H9 (cell line): ENCODE data around the gene HOXD12. TPM values are rescaled to one million over a fixed set of nuclear protein-coding genes. Genes with fewer than 3 reads are reported as not detected.

Experiments
- DNase-seq: peaks from one replicate; pipeline ENCODE4 v3.0.0-alpha.2; 2017
- H2AFZ ChIP-seq: one replicate; pipeline ENCODE4 v1.6.1; 2013; ENCODE audit warnings: mild to moderate bottlenecking, low read length, control low read depth, moderate library complexity
- H2AK5ac ChIP-seq: 2 replicates; pipeline ENCODE4 v1.6.1; 2013; ENCODE audit warnings: low read length, control low read depth, mixed read lengths; ENCODE audit not compliant: insufficient read length
- H2BK120ac ChIP-seq: one replicate; pipeline ENCODE4 v1.6.1; 2013; ENCODE audit warnings: low read depth, mild to moderate bottlenecking, low read length, control low read depth, inconsistent platforms; ENCODE audit not compliant: poor library complexity, severe bottlenecking
- H2BK12ac ChIP-seq: 2 replicates; pipeline ENCODE4 v1.6.1; 2013; ENCODE audit warnings: low read length, control low read depth, mixed read lengths, low read depth; ENCODE audit not compliant: insufficient read length
- H2BK15ac ChIP-seq: 2 replicates; pipeline ENCODE4 v1.6.1; 2013; ENCODE audit warnings: low read depth, low read length, control low read depth
- H2BK20ac ChIP-seq: one replicate; pipeline ENCODE4 v1.6.1; 2013; ENCODE audit warnings: low read depth, mild to moderate bottlenecking, low read length, control low read depth, inconsistent platforms; ENCODE audit not compliant: poor library complexity, severe bottlenecking
- H2BK5ac ChIP-seq: 2 replicates; pipeline ENCODE4 v1.6.1; 2013; ENCODE audit warnings: low read length, control low read depth, mixed read lengths; ENCODE audit not compliant: insufficient read length
- H3K14ac ChIP-seq: 2 replicates; pipeline ENCODE4 v1.6.1; 2013; ENCODE audit warnings: low read length, control low read depth; ENCODE audit not compliant: insufficient read depth
- H3K18ac ChIP-seq: 2 replicates; pipeline ENCODE4 v1.6.1; 2013; ENCODE audit warnings: low read depth, mild to moderate bottlenecking, mixed read lengths, low read length, control low read depth; ENCODE audit not compliant: insufficient read length
- H3K23ac ChIP-seq: 2 replicates; pipeline ENCODE4 v1.6.1; 2013; ENCODE audit warnings: low read length, control low read depth, mixed read lengths, low read depth; ENCODE audit not compliant: insufficient read length
- H3K23me2 ChIP-seq: 2 replicates; pipeline ENCODE4 v1.6.1; 2013; ENCODE audit warnings: low read depth, mild to moderate bottlenecking, mixed read lengths, low read length, control low read depth; ENCODE audit not compliant: insufficient read length, poor library complexity, severe bottlenecking
- H3K27ac ChIP-seq: 2 replicates; pipeline ENCODE4 v1.5.1; 2013; ENCODE audit warnings: low read length, control low read depth, mixed read lengths, low read depth; ENCODE audit not compliant: insufficient read length
- H3K27me3 ChIP-seq: 2 replicates; pipeline ENCODE4 v1.6.1; 2013; ENCODE audit warnings: low read length, control low read depth, inconsistent platforms; ENCODE audit not compliant: insufficient read depth
- H3K4ac ChIP-seq: 2 replicates; pipeline ENCODE4 v1.6.1; 2013; ENCODE audit warnings: low read depth, mild to moderate bottlenecking, control low read depth, inconsistent platforms, low read length, moderate library complexity
- H3K4me1 ChIP-seq: 2 replicates; pipeline ENCODE4 v1.6.1; 2013; ENCODE audit warnings: low read length, control low read depth, inconsistent platforms; ENCODE audit not compliant: insufficient read depth
- H3K4me2 ChIP-seq: 2 replicates; pipeline ENCODE4 v1.6.1; 2013; ENCODE audit warnings: low read length, control low read depth, mixed read lengths; ENCODE audit not compliant: insufficient read length, insufficient read depth
- H3K56ac ChIP-seq: 2 replicates; pipeline ENCODE4 v1.6.1; 2013; ENCODE audit warnings: low read depth, mild to moderate bottlenecking, mixed read lengths, low read length, control low read depth; ENCODE audit not compliant: insufficient read length
- H3K79me1 ChIP-seq: 2 replicates; pipeline ENCODE4 v1.6.1; 2013; ENCODE audit warnings: low read depth, mild to moderate bottlenecking, moderate library complexity, low read length, control low read depth, inconsistent platforms; ENCODE audit not compliant: insufficient read depth, poor library complexity, severe bottlenecking
- H3K79me2 ChIP-seq: 2 replicates; pipeline ENCODE4 v1.6.1; 2013; ENCODE audit warnings: low read length, control low read depth, inconsistent platforms; ENCODE audit not compliant: insufficient read depth
- H3K9ac ChIP-seq: 2 replicates; pipeline ENCODE4 v1.6.1; 2013; ENCODE audit warnings: low read length, control low read depth, mixed read lengths; ENCODE audit not compliant: insufficient read length; ENCODE audit errors: extremely low read depth
- H3K9me3 ChIP-seq: one replicate; pipeline ENCODE4 v1.6.1; 2013; ENCODE audit warnings: low read depth, low read length, inconsistent platforms; ENCODE audit not compliant: control insufficient read depth
- H3T11ph ChIP-seq: one replicate; pipeline ENCODE4 v1.6.1; 2013; ENCODE audit warnings: mild to moderate bottlenecking, low read length, control low read depth, inconsistent platforms
- H4K20me1 ChIP-seq: one replicate; pipeline ENCODE4 v1.6.1; 2013; ENCODE audit not compliant: control insufficient read depth, insufficient read length, insufficient read depth
- H4K5ac ChIP-seq: 2 replicates; pipeline ENCODE4 v1.6.1; 2013; ENCODE audit warnings: low read depth, mild to moderate bottlenecking, mixed read lengths, low read length, control low read depth; ENCODE audit not compliant: insufficient read length
- H4K8ac ChIP-seq: replicated peaks from 2 replicates; pipeline ENCODE4 v1.6.1; 2013; ENCODE audit warnings: low read length, control low read depth, mixed read lengths, low read depth; ENCODE audit not compliant: insufficient read length
- H4K91ac ChIP-seq: 2 replicates; pipeline ENCODE4 v1.6.1; 2013; ENCODE audit warnings: low read depth, mild to moderate bottlenecking, moderate library complexity, mixed read lengths, low read length, control low read depth; ENCODE audit not compliant: insufficient read length
- H3K27ac Mint-ChIP-seq, 3 experiments: 2 replicates in 2 of 3; 3 replicates in 1 of 3; pipeline ENCODE4 v1.8.0; 2020 to 2021; ENCODE audit warnings: mixed read lengths in 3 of 3, mild to moderate bottlenecking in 1 of 3, moderate library complexity in 1 of 3
- H3K27me3 Mint-ChIP-seq: 2 replicates; pipeline ENCODE4 v1.8.0; 2021; ENCODE audit warnings: low read depth, mild to moderate bottlenecking, moderate library complexity, mixed read lengths
- H3K36me3 Mint-ChIP-seq, 3 experiments: 2 replicates in 2 of 3; 3 replicates in 1 of 3; pipeline ENCODE4 v1.8.0; 2020 to 2021; ENCODE audit warnings: low read depth in 3 of 3, mixed read lengths in 3 of 3; ENCODE audit not compliant: insufficient read depth in 1 of 3
- H3K4me1 Mint-ChIP-seq, 2 experiments: 2 replicates each; pipeline ENCODE4 v1.8.0; 2020; ENCODE audit warnings: mixed read lengths in 2 of 2
- H3K4me3 Mint-ChIP-seq, 2 experiments: 2 replicates in 1 of 2; 3 replicates in 1 of 2; pipeline ENCODE4 v1.8.0; 2020 to 2021; ENCODE audit warnings: mild to moderate bottlenecking in 2 of 2, mixed read lengths in 2 of 2, moderate library complexity in 1 of 2
- H3K9me3 Mint-ChIP-seq, 2 experiments: 2 replicates in 1 of 2; 3 replicates in 1 of 2; pipeline ENCODE4 v1.8.0; 2020; ENCODE audit warnings: mild to moderate bottlenecking in 2 of 2, mixed read lengths in 2 of 2, moderate library complexity in 1 of 2
- CTCF ChIP-seq: fragments of 200-600 bp; sonication (generic); conservative IDR thresholded peaks from 3 replicates; pipeline ENCODE4 v1.8.0; 2021; ENCODE audit warnings: antibody characterized with exemption, mild to moderate bottlenecking
- WGBS: extraction: QIAGEN DNeasy Blood & Tissue Kit; methylation state at CpG from one replicate; pipeline ENCODE4 v1.1.7; 2013; ENCODE audit warnings: missing lambda C conversion rate, low lambda C conversion rate, mixed read lengths; ENCODE audit not compliant: insufficient read length; ENCODE audit errors: extremely low coverage; 5-methylcytosine and 5-hydroxymethylcytosine counted together
- total RNA-seq: library from RNA; stranded (reverse); gene quantifications from 2 replicates; pipeline ENCODE4 v1.2.1, GENCODE V29; 2021

HOXD12 gene
- total RNA-seq, 1 experiment from 2014 or later, result not detected

GRCh38 chr2:176085861-176086771 is 13.5 kb upstream of the HOXD12 start:
- no peak overlapping the region for H3K27ac Mint-ChIP-seq
- H3K9me3 Mint-ChIP-seq, result peaks cover 7 to 15% of the 10 kb centered on the region in 2 experiments
- H2BK120ac ChIP-seq, result no peak overlapping the region
- no peaks in the 10 kb centered on the region for H3K9me3 ChIP-seq
- peaks cover 100% of the 10 kb centered on the region for H3K27me3 ChIP-seq
- no peaks in the 10 kb centered on the region for H3K4me1 ChIP-seq
- H3K27ac ChIP-seq, result no peak overlapping the region
- peak overlapping the region; percentile 36 for H3K4me2 ChIP-seq
- no CpG with 5 or more reads among the region's 46 CpGs for WGBS
- H3K27me3 Mint-ChIP-seq, result peaks cover 100% of the 10 kb centered on the region
- H2BK20ac ChIP-seq, result no peak overlapping the region
- no peak overlapping the region for H3K23ac ChIP-seq
- H4K5ac ChIP-seq, result no peak overlapping the region
- no peak overlapping the region for H2BK12ac ChIP-seq
- H3K18ac ChIP-seq, result no peak overlapping the region
- peak; percentile 74 for TF ChIP-seq CTCF
- H3K9ac ChIP-seq, result no peak overlapping the region
- H4K8ac ChIP-seq, result no peak overlapping the region
- H3K23me2 ChIP-seq, result no peaks in the 10 kb centered on the region
- H2BK15ac ChIP-seq, result no peak overlapping the region
- H4K20me1 ChIP-seq, result no peaks in the 10 kb centered on the region
- H3K4me1 Mint-ChIP-seq, result peaks cover 14 to 33% of the 10 kb centered on the region in 2 experiments
- no peak overlapping the region for H2BK5ac ChIP-seq
- peak; percentile 74 for DNase-seq
- no peak overlapping the region for H2AK5ac ChIP-seq
- no peak overlapping the region for H3K56ac ChIP-seq
- H3K36me3 Mint-ChIP-seq, result no peaks in the 10 kb centered on the region
- peak overlapping the region in 1 of 2 experiments; percentile 68; a peak in 2 of 5 replicates for H3K4me3 Mint-ChIP-seq
- H3K14ac ChIP-seq, result no peak overlapping the region
- no peak overlapping the region for H3T11ph ChIP-seq
- H3K79me1 ChIP-seq, result no peaks in the 10 kb centered on the region
- no peak overlapping the region for H4K91ac ChIP-seq
- H3K4ac ChIP-seq, result no peak overlapping the region
- no peak overlapping the region for H2AFZ ChIP-seq
- no peaks in the 10 kb centered on the region for H3K79me2 ChIP-seq
